Measurements from ENCODE around the gene IVD.

IVD gene

DNA sequence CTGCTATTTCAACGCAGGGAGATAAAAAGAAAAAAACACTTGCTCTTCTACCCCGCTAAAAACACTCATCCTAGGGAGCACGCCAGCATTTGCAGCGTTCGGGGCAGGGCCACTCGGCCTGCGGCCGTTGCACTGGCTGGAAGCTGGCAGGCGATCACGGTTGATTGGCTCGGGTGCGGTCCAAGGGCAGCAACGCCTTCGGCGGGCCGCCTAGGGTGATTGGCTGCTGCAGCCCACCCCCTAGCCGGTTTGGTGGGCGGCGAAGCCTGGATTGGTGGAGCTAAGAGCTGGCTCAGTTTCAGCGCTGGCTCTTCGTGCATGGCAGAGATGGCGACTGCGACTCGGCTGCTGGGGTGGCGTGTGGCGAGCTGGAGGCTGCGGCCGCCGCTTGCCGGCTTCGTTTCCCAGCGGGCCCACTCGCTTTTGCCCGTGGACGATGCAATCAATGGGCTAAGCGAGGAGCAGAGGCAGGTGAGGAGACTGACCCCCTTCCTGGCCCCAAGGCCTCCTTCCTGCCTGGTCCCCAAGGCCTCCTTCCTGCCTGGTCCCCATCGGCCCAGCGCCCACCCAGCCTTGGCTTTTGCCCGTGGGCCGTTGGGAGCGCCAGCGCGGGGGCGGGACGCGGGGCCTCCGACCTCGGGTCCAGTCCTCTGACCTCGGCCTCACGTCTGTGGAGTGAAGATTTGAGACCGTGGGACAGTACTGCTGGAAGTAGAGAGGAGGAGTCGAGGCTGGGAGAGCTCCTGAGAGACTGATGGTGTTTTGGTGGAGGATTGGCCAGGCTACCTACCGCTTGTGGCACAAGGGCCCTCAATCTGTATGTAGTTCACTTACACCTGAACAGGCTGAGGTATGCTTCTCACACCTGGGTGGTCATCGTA is at the start of gene IVD:
Gene IVD, plus strand, starts transcription at position 295 of the 881 bp plus-strand sequence. Its CDS starts 33 bp downstream, at position 328.
- peak; percentile 71 for DNase-seq (ENCODE audit: low read depth, low spot score)
- H3K4me3 ChIP-seq (ENCODE audit: low read depth, low read length): peak within 1 kb of the TSS; percentile 93
- ChIA-PET CTCF (interaction anchor here (0.5 to 4.8 kb wide), 21 partner anchors 9 to 188 kb away, joined by 3 to 34 read pairs (median 5); partner anchors contain the start of genes BAHD1, KNSTRN and PLCB2), POLR2A (interaction anchor here (0.7 to 1.3 kb wide), 6 partner anchors 14 to 83 kb away, joined by 3 to 4 read pairs (median 3); partner anchors contain the start of gene INAFM2)
- TF ChIP-seq, protein P1, sequence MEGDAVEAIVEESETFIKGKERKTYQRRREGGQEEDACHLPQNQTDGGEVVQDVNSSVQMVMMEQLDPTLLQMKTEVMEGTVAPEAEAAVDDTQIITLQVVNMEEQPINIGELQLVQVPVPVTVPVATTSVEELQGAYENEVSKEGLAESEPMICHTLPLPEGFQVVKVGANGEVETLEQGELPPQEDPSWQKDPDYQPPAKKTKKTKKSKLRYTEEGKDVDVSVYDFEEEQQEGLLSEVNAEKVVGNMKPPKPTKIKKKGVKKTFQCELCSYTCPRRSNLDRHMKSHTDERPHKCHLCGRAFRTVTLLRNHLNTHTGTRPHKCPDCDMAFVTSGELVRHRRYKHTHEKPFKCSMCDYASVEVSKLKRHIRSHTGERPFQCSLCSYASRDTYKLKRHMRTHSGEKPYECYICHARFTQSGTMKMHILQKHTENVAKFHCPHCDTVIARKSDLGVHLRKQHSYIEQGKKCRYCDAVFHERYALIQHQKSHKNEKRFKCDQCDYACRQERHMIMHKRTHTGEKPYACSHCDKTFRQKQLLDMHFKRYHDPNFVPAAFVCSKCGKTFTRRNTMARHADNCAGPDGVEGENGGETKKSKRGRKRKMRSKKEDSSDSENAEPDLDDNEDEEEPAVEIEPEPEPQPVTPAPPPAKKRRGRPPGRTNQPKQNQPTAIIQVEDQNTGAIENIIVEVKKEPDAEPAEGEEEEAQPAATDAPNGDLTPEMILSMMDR (IDR thresholded peaks at IDR 0.05; ENCODE audit: insufficient read depth, low read length, missing control alignments): no peak

DNA sequence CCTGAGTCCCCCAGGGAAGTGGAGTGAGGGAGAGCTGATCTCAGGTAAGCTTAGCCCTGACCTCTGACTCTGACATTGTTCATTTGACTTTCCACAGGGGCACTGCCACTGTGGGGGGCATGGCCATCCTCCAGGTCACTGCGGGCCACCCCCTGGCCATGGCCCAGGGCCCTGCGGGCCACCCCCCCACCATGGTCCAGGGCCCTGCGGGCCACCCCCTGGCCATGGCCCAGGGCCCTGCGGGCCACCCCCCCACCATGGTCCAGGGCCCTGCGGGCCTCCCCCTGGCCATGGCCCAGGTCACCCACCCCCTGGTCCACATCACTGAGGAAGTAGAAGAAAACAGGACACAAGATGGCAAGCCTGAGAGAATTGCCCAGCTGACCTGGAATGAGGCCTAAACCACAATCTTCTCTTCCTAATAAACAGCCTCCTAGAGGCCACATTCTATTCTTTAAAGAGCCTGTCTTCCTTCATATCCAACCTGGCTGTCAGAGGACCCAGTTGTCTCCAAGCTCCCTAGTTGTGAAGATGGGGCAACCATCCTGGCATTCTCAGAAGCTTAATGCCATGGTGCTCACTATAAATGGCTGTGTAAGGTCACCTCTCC is 49.5 kb upstream of the IVD start:
- TF ChIP-seq, protein P1 (IDR thresholded peaks at IDR 0.05; ENCODE audit: insufficient read depth, low read length, missing control alignments): no peak
- POLR2A ChIA-PET: interaction anchor here (0.7 kb wide), 1 partner anchor 63 kb away, joined by 3 read pairs; no protein-coding TSS in a partner anchor
- CTCF ChIA-PET: interaction anchor here (0.7 to 8.3 kb wide), 11 partner anchors 13 to 93 kb away, joined by 3 to 166 read pairs (median 4); partner anchors contain the start of genes ANKRD63 and CCDC9B
- no peak overlapping the region for H3K4me3 ChIP-seq (ENCODE audit: low read depth, low read length)
- no peak for DNase-seq (ENCODE audit: low read depth, low spot score)

DNA sequence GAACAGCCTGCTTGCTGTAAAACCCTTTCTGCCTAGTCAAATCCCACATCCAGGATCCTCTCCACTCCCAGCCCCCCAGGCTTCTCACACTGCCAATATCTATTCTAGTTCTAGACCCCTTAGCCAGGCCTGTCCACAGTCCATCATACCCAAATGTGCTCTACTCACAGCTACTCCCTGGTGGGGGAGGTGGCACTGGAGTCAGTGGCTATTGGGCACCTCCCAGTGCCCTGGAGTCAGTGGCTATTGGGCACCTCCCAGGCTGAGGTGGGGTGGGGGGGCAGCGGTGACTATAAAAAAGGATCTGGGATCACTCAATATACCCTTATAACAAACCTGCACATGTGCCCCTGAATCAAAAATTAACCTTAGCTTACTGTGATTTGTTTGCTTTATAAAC is 48.3 kb upstream of the IVD start:
- no peak overlapping the region for H3K4me3 ChIP-seq (ENCODE audit: low read depth, low read length)

DNA sequence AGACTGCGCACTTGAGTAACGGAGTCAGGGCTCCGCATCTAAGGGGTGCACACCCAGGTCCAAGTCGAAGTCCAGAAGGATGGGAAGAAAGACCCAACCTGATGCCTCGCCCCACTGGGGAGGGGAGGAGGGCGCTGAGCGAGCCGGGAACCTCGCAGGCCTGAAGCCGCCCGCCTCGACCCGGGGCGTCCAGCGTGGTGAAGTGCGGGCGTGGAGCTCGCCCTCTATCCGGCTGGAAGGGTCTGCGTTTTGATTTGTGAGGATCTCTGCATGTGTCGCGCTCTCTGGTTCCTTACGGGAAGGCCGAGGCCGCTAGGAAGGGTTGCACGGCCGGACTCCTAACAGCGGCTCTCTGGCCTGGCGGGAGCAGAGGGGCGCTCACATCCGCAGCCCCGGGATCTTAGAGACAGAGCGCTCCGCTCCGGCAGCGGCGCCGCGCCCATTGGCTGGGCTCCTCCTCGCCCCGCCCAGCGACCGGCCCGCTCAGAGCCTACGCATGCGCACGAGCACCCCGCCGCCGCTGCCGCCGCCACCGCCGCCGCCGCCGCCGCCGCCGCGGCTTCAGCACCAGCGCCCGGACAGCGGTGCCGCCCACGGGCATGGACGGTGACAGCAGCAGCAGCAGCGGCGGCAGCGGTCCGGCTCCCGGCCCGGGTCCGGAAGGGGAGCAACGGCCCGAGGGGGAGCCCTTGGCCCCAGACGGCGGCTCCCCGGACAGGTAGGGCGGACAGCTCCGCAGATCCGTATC is 47.7 kb upstream of the IVD start, which contains the start of gene DISP2:
Gene DISP2, plus strand, starts transcription at position 497 of the 748 bp plus-strand sequence. Its CDS starts 103 bp downstream, at position 600.
- peak within 1 kb of the TSS; percentile 61 for H3K4me3 ChIP-seq (ENCODE audit: low read depth, low read length)
- TF ChIP-seq, protein P1 (IDR thresholded peaks at IDR 0.05; ENCODE audit: insufficient read depth, low read length, missing control alignments): no peak
- DNase-seq (ENCODE audit: low read depth, low spot score): no peak
- POLR2A ChIA-PET: interaction anchor here (0.9 to 1.0 kb wide), 3 partner anchors 14 to 56 kb away, joined by 3 read pairs; no protein-coding TSS in a partner anchor
- CTCF ChIA-PET: interaction anchor here (1.0 to 8.3 kb wide), 6 partner anchors 11 to 83 kb away, joined by 3 to 166 read pairs (median 5); partner anchors contain the start of genes CCDC9B and INAFM2

More for the DNA sequence above, 48.3 kb upstream of the IVD start:
- CTCF ChIA-PET: interaction anchor here (1.0 to 8.3 kb wide), 7 partner anchors 12 to 95 kb away, joined by 3 to 166 read pairs (median 3); partner anchors contain the start of genes CCDC9B and INAFM2
- DNase-seq (ENCODE audit: low read depth, low spot score): no peak
- POLR2A ChIA-PET: interaction anchor here (0.9 to 1.0 kb wide), 3 partner anchors 14 to 56 kb away, joined by 3 read pairs; no protein-coding TSS in a partner anchor
- TF ChIP-seq, protein P1 (IDR thresholded peaks at IDR 0.05; ENCODE audit: insufficient read depth, low read length, missing control alignments): no peak

DNA sequence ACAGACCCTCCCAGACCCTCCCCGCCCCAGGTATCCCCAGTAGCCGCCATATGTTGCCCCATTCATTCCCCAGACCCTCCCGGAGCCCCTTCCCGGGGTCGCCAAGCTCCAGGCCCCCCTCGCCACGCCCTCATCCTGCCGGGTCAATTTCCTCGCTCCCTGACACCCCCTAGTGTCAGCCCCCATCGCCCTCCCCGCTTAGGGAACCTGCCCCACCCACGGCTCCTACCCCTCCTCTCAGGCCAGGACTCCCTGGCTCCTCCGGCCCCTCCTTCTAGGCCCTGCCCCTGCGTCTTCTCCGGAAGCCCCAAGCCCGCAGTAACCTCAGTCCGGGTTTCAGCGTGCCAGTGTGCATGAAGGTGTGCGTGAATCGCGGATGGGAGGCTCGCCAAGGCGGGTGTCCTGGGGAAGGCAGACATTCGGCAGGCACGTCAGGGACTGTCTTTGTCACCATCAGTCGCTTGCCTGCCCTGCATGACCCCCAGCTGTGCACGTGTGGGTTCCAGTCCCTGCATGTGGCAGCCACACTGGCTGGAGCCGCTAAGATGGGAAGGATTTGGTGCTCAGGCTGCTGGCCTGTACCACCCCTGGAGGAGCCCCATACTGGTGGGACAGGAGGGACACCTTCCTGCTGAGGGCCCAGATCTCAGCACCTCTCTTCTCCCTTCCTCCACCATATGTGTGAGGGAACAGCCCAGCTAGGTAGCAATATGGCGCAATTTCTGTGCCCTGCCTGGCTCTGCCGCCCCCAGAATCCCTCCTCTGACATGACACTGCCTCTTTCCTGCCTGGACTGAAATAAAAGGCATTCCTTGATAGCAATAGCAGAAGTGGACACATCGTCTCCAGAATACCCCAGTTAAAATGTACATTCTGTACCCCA is 46.9 kb upstream of the IVD start:
- POLR2A ChIA-PET: no interaction called here

More for the DNA sequence above, 46.9 kb upstream of the IVD start:
- no peak for DNase-seq (ENCODE audit: low read depth, low spot score)
- TF ChIP-seq, protein P1 (IDR thresholded peaks at IDR 0.05; ENCODE audit: insufficient read depth, low read length, missing control alignments): no peak
- CTCF ChIA-PET: interaction anchor here (1.2 to 8.3 kb wide), 4 partner anchors 10 to 63 kb away, joined by 3 to 166 read pairs (median 46); partner anchors contain the start of genes CCDC9B and INAFM2
- peak overlapping the region; percentile 55 for H3K4me3 ChIP-seq (ENCODE audit: low read depth, low read length)
